ENCODE results near the gene POPDC2. TPM values are rescaled to one million over a fixed set of nuclear protein-coding genes. Genes with fewer than 3 reads are reported as not detected.

The POPDC2 gene
- total and polyA plus RNA-seq, 9 donors = 0.83 to 5.0 (median 2.9) TPM

DNA sequence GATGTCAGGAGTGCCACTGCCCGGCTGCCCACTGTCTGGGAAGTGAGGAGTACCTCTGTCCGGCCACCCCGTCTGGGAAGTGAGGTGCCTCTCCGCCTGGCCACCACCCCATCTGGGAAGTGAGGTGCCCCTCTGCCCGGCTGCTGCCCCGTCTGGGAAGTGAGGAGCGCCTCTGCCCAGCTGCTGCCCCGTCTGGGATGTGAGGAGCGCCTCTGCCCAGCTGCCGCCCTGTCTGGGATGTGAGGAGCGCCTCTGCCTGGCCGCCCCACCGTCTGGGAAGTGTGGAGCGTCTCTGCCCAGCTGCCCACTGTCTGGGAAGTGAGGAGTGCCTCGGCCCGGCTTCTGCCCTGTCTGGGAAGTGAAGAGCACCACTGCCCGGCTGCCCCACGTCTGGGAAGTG, 13.5 kb upstream of the POPDC2 start:
- Histone ChIP-seq H3K27me3 (no peaks in the 10 kb centered on the region), H3K36me3 (no peaks in the 10 kb centered on the region), H3K4me3 (no peak overlapping the region), H3K4me1 (ENCODE audit: insufficient read depth) (peaks cover 2% of the 10 kb centered on the region), H3K27ac (no peak overlapping the region), H3K9me3 (no peaks in the 10 kb centered on the region)
- DNase-seq = no peak
- intact Hi-C loops (cut with DNase I) = loop anchor here in 3 of 4 donors (10.0 kb wide), 2 partner anchors 99 to 179 kb away; partner anchors contain the start of genes TIMMDC1 (in 3 of the 3) and ADPRH (in 1 of the 3)
- WGBS, 3 donors = 85 to 93% (median 88%) methylated on average over 10 to 18 of the region's 18 CpGs
- TF ChIP-seq, protein P1, sequence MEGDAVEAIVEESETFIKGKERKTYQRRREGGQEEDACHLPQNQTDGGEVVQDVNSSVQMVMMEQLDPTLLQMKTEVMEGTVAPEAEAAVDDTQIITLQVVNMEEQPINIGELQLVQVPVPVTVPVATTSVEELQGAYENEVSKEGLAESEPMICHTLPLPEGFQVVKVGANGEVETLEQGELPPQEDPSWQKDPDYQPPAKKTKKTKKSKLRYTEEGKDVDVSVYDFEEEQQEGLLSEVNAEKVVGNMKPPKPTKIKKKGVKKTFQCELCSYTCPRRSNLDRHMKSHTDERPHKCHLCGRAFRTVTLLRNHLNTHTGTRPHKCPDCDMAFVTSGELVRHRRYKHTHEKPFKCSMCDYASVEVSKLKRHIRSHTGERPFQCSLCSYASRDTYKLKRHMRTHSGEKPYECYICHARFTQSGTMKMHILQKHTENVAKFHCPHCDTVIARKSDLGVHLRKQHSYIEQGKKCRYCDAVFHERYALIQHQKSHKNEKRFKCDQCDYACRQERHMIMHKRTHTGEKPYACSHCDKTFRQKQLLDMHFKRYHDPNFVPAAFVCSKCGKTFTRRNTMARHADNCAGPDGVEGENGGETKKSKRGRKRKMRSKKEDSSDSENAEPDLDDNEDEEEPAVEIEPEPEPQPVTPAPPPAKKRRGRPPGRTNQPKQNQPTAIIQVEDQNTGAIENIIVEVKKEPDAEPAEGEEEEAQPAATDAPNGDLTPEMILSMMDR (IDR thresholded peaks at IDR 0.05) = no peak
- TF ChIP-seq EP300 (IDR thresholded peaks at IDR 0.05) (no peak), POLR2A (IDR thresholded peaks at IDR 0.05) (no peak)

DNA sequence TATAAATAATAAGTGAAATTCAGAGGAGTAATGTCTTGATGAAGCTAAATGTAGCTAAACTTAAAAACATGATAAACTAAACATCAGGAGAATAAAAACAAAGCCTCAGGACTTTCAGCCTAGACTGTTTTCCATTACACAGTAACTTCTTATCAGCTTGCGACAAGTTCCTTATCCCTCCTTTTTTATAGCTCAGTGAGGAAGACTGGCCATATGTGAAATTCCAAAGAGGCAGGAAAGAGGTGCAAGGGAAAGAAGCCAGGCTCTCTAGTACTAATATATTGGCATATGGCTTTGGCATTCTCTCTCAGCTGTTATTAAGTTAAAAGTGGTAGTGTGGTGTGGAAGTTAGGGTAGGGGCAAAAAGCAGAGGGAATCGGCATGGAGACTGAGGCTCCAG, 12.4 kb upstream of the POPDC2 start:
- whole genome bisulfite sequencing, 3 donors = 50 to 65% (median 54%) methylated on average over 2 of the region's 2 CpGs

DNA sequence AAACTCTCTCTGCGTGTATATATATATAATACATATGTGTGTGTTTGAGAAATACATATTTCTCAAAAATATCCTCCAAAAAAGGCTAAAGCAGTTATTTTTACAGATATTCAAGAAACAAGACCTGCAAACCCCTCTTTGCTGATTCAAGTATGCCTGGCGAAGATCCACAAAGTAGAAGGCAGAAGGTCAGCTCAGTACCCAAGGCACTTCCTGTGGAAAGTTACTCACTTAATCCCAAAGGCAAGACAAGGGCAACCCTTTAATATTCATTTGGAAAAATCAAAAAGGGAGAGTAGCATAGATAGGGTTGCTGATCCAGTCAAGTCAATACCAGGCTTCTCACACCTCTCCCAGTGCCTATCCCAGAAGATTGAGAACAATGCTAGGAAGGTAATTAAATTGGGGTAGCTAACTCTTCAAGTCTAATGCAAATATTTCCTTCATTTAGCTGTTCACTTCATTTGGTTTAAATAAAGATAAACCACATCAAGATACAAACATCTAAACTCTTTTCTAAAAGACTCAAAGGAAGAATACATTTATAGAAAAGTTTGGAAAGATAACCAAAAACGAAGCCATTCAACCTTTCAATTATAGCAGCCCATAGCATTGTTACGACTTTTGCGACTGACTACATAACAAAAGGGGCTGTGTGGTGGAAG, 9.6 kb upstream of the POPDC2 start:
- WGBS, 3 donors = 89 to 93% (median 92%) methylated on average over 5 of the region's 5 CpGs
- Histone ChIP-seq H3K27ac (no peak overlapping the region), H3K27me3 (no peaks in the 10 kb centered on the region), H3K4me1 (ENCODE audit: insufficient read depth) (no peaks in the 10 kb centered on the region), H3K4me3 (no peak overlapping the region), H3K9me3 (no peaks in the 10 kb centered on the region), H3K36me3 (no peaks in the 10 kb centered on the region)
- TF ChIP-seq EP300 (IDR thresholded peaks at IDR 0.05) (no peak), POLR2A (IDR thresholded peaks at IDR 0.05) (no peak)
- TF ChIP-seq, protein P1 (IDR thresholded peaks at IDR 0.05) = no peak
- DNase-seq = no peak
- intact Hi-C loops (cut with DNase I) = loop anchor here in 3 of 4 donors (10.0 kb wide), 2 partner anchors 95 to 175 kb away; partner anchors contain the start of genes TIMMDC1 (in 3 of the 3) and ADPRH (in 1 of the 3)

More for the DNA sequence above, 12.4 kb upstream of the POPDC2 start:
- Histone ChIP-seq H3K27ac (no peak overlapping the region), H3K4me1 (ENCODE audit: insufficient read depth) (peaks cover 2% of the 10 kb centered on the region), H3K9me3 (no peaks in the 10 kb centered on the region), H3K4me3 (no peak overlapping the region), H3K27me3 (no peaks in the 10 kb centered on the region), H3K36me3 (no peaks in the 10 kb centered on the region)
- intact Hi-C loops (cut with DNase I) = loop anchor here in 3 of 4 donors (10.0 kb wide), 2 partner anchors 98 to 178 kb away; partner anchors contain the start of genes TIMMDC1 (in 3 of the 3) and ADPRH (in 1 of the 3)
- TF ChIP-seq EP300 (IDR thresholded peaks at IDR 0.05) (no peak), POLR2A (IDR thresholded peaks at IDR 0.05) (no peak)
- TF ChIP-seq, protein P1 (IDR thresholded peaks at IDR 0.05) = no peak
- DNase-seq = no peak

DNA sequence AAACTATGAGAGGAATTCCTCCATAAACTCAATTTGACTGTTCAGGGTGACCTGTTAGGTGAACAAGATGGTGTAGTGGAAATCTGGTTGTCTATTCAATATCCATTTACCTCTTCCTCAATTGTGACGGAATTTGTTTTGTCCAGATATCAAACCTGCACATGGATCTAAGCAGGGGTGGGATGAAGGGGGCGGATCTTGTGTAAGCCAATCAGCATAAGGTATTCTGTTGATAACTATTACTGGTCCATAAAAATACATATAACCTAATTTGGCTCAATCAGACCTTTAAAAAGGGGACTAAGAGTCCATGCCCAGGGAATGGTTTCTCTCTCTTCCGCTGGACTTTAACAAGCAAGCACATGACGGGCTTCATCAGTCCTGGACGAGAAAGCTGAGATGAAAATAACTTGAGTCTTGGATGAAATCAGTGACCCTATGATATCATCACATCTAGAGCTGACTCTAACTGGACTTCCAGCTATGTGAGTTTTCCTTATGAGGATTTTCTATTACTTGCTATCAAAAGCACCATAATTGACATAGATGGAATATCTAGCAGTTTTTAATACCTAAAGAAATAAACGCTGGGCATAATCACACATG, 5.7 kb upstream of the POPDC2 start:
- Histone ChIP-seq H3K4me3 (no peak overlapping the region), H3K27ac (no peak overlapping the region), H3K4me1 (ENCODE audit: insufficient read depth) (no peaks in the 10 kb centered on the region), H3K36me3 (no peaks in the 10 kb centered on the region), H3K9me3 (no peaks in the 10 kb centered on the region), H3K27me3 (no peaks in the 10 kb centered on the region)
- TF ChIP-seq EP300 (IDR thresholded peaks at IDR 0.05) (no peak), POLR2A (IDR thresholded peaks at IDR 0.05) (no peak)
- TF ChIP-seq, protein P1 (IDR thresholded peaks at IDR 0.05) = no peak
- 85 to 90% (median 88%) methylated on average over 6 of the region's 6 CpGs for WGBS, 3 donors
- no peak for DNase-seq
- intact Hi-C loops (cut with DNase I) = no loop called here
